GM19455 (cell line): ENCODE data around the gene PITPNM1.
"Not testable (repeated sequence)": the region's sequence is repeated elsewhere in the genome, so short reads cannot be mapped to it uniquely, and the experiment has no call there.

Experiments used
- ATAC-seq: cut with Tn5 transposase; IDR thresholded peaks from one replicate; pipeline ENCODE4 v1.9.1; 2021; ENCODE audit not compliant: unreplicated experiment

The PITPNM1 gene

GRCh38 chr11:67504950-67505581 is at the start of gene PITPNM1:
PITPNM1 (minus strand) TSS chr11:67505363; CDS start chr11:67504180, 1,183 bp downstream.
- no peak for ATAC-seq

- not testable (repeated sequence) for ATAC-seq
These were observed 46.5 kb upstream of the PITPNM1 start for GRCh38 chr11:67551697-67552096.

- ATAC-seq, result no peak
These were observed 46.0 kb upstream of the PITPNM1 start for GRCh38 chr11:67551127-67551526.

GRCh38 chr11:67548555-67549110 is 43.5 kb upstream of the PITPNM1 start:
- ATAC-seq, result no peak

- ATAC-seq, result not testable (repeated sequence)
These were observed 42.9 kb upstream of the PITPNM1 start for GRCh38 chr11:67548112-67548511.

GRCh38 chr11:67545280-67545679 is 40.1 kb upstream of the PITPNM1 start:
- ATAC-seq, result no peak

- no peak for ATAC-seq
These were observed 39.6 kb upstream of the PITPNM1 start for GRCh38 chr11:67544616-67545242.

GRCh38 chr11:67543585-67543984 is 38.4 kb upstream of the PITPNM1 start:
- ATAC-seq, result no peak

- ATAC-seq, result no peak
These were observed 37.8 kb upstream of the PITPNM1 start for GRCh38 chr11:67542971-67543370.

GRCh38 chr11:67542169-67542568 is 37.0 kb upstream of the PITPNM1 start:
- ATAC-seq, result no peak

GRCh38 chr11:67541198-67541597 is 36.0 kb upstream of the PITPNM1 start:
- no peak for ATAC-seq

GRCh38 chr11:67539550-67539949 is 34.4 kb upstream of the PITPNM1 start:
- ATAC-seq, result no peak

GRCh38 chr11:67538823-67539505 is 33.8 kb upstream of the PITPNM1 start:
- ATAC-seq, result no peak

- no peak for ATAC-seq
These were observed 33.1 kb upstream of the PITPNM1 start for GRCh38 chr11:67538306-67538705.

GRCh38 chr11:67535561-67535960 is 30.4 kb upstream of the PITPNM1 start:
- ATAC-seq, result no peak

- no peak for ATAC-seq
These were observed 29.0 kb upstream of the PITPNM1 start for GRCh38 chr11:67534070-67534679.

GRCh38 chr11:67532889-67533288 is 27.7 kb upstream of the PITPNM1 start:
- ATAC-seq, result no peak

GRCh38 chr11:67530282-67530592 is 25.1 kb upstream of the PITPNM1 start:
- ATAC-seq, result no peak

GRCh38 chr11:67528376-67528775 is 23.2 kb upstream of the PITPNM1 start:
- ATAC-seq, result no peak

- no peak for ATAC-seq
These were observed 20.3 kb upstream of the PITPNM1 start for GRCh38 chr11:67525275-67525976.

- no peak for ATAC-seq
These were observed 19.3 kb upstream of the PITPNM1 start for GRCh38 chr11:67524480-67524808.
